NCI-H2107 treated with DMSO at 0.1 percent for 48 hours (cell line): ENCODE results near the gene FGD5.

Experiments
- DNase-seq: peaks from one replicate; lab custom pipeline; 2025; ENCODE audit not compliant: unreplicated experiment; lab: John Stamatoyannopoulos, UW

FGD5 gene

DNA sequence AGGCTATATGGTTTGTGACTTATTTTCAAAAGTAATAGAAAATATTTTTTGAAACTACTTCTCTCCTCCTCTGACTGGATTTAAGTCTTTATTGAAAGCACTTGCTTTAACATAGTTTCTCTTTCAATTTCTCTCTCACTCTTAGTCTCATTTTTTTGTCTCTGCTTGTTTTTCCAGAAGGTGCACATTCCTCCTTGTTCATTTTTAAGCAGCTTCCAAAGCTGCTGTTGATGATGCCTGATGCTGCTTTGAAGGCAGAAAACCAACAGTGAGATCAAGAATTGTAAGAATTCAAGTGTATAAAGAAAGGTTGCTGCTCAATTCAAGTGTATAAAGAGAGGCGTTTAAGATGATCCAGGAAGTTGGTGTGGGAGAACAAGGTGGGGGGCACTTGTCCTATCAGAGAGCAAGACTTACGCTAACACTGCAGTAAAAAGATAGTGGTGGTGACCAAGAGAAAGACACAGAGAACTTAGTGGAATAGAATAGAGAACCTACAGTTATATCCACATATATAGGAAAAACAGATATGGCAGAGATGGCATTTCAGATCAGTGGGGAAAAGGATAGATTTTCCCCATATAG lies 140.7 kb downstream of the FGD5 start:
- no peak for DNase-seq

DNA sequence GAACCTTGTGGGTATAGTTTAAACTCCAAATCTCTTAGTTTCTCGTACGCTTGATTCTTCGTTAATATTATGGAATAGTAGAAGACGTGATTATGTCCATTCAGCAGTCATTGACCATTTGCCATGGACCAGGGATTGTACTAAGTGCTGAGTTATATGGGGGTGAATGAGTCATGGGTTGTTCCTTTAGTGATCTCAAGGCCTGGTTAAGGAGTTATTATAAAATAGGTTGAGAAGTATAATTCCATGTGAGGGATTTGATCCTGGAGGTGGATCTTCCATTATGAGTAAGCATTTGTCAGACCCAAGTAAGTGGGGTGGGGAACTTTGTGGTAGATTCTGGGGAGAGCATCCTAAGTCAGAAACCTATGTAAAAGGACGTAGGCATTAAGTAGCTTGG lies 144.0 kb downstream of the FGD5 start:
- no peak for DNase-seq

DNA sequence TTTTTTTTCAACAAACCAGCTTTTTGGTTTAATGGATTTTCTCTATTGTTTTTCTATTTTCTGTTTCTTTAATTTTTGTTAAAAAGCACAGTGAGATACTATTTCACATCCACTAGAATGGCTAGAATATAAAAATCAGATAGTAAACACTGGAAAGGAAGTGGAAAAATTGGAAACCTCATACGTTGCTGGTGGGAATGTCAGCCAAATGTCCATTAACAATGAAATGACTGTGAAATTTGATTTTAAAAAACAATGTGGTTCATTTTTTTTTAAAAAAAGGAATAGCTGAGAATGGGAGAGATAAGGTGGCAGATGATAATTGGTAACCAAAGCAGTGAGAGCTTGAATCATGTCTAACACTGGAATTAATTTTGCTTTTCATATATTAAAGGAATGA lies 148.5 kb downstream of the FGD5 start:
- no peak for DNase-seq

DNA sequence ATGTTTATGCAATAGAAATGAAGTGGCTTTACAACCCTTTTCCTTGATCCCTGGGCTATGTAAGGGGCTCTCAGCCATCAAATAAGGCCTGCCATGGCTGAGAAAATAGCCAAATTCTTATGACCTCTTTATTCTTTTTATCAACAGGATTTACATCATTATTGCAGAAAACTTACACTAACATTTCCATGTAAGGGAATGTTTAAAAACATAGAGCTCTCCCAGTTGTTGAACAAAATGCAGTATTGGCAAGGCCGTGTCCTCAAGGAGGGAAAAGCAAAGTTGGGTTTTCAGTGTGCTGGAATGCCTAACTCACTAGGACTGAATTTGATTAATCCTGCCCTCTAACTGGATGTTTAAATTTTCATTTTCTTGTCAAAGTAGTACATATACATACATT lies 150.9 kb downstream of the FGD5 start:
- no peak for DNase-seq

DNA sequence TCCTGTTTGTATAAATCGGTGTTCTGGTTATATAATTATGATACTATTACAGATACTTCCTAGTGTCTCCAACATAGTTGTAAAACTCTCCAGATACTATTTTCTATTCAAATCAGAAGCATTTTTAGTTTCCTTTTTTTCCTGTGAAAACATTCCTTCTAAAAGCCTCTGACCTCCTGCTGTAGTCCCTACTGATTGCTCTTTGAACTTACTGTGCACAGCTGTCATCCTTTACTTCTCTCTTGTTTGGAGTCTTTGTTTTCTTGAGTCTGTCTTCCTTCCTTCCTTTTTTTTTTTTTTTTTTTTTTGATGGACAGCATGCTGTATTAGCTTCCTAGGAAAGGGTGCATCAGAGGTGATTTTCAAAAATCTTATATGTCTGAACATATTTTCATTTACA lies 157.6 kb downstream of the FGD5 start:
- no peak for DNase-seq

DNA sequence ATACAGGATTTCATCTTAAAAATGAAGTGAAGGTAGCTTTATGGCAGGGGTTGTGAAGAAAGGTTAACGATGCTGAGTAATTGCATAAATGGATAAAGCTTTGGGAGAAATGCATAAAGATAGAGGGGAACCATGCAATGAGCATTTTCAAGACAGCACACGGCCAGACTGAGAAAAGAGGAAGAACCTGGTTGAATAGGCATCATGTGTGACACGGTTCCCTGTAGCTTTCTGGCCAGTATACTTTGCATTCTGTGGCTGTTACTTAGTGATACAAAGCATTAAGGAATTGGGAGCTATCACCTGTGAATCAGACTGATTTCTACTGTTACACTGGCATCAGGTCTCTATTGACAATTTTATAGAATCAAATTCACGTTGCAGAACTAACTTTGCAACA lies 161.9 kb downstream of the FGD5 start:
- no peak for DNase-seq
